Activated CD4-positive, CD25-positive, alpha-beta regulatory T cell treated with anti-CD3 and anti-CD28 coated beads, Interleukin-2, amount 50 U/mL, for 24 hours (primary cell): ENCODE data around the gene OR4D2.

Experiments
- ATAC-seq, 2 donors: fragments of 150-1000 bp; cut with Tn5 transposase; one replicate each; pipeline ENCODE4 v1.10.0; 2021; ENCODE audit warnings: mild to moderate bottlenecking in 1 of 2, moderate library complexity in 1 of 2

OR4D2 gene

GRCh38 chr17:58176200-58176599, 9.4 kb downstream of the OR4D2 start:
- no peak for ATAC-seq

GRCh38 chr17:58181796-58182195, 15.0 kb downstream of the OR4D2 start:
- no peak for ATAC-seq

GRCh38 chr17:58183514-58183913, 16.7 kb downstream of the OR4D2 start:
- no peak for ATAC-seq

- ATAC-seq = no peak
These were observed 17.7 kb downstream of the OR4D2 start for GRCh38 chr17:58184308-58184985.

GRCh38 chr17:58184986-58185761, 18.4 kb downstream of the OR4D2 start:
- no peak for ATAC-seq

- no peak for ATAC-seq
These were observed 19.8 kb downstream of the OR4D2 start for GRCh38 chr17:58186591-58186990.

- ATAC-seq = no peak
These were observed 20.3 kb downstream of the OR4D2 start for GRCh38 chr17:58187063-58187462.

- ATAC-seq = no peak
These were observed 20.9 kb downstream of the OR4D2 start for GRCh38 chr17:58187675-58188074.

- no peak for ATAC-seq
These were observed 22.8 kb downstream of the OR4D2 start for GRCh38 chr17:58189436-58190146.

GRCh38 chr17:58191241-58191896, 24.6 kb downstream of the OR4D2 start:
- ATAC-seq = no peak

GRCh38 chr17:58192612-58193011, 25.8 kb downstream of the OR4D2 start, which contains the start of gene EPX:
Gene EPX (plus strand): TSS chr17:58192726. CDS start chr17:58192847, 121 bp downstream.
- no peak for ATAC-seq

GRCh38 chr17:58193641-58194255, 27.0 kb downstream of the OR4D2 start:
- no peak for ATAC-seq

GRCh38 chr17:58195518-58196123, 28.8 kb downstream of the OR4D2 start:
- no peak for ATAC-seq

- ATAC-seq = no peak
These were observed 29.8 kb downstream of the OR4D2 start for GRCh38 chr17:58196610-58197009.

GRCh38 chr17:58200024-58200633, 33.3 kb downstream of the OR4D2 start:
- ATAC-seq = peak; percentile 70 to 81

- no peak for ATAC-seq
These were observed 36.1 kb downstream of the OR4D2 start for GRCh38 chr17:58202859-58203258.

GRCh38 chr17:58204796-58205195, 38.0 kb downstream of the OR4D2 start:
- no peak for ATAC-seq

- no peak for ATAC-seq
These were observed 39.2 kb downstream of the OR4D2 start for GRCh38 chr17:58205936-58206335.

- ATAC-seq = no peak
These were observed 40.7 kb downstream of the OR4D2 start for GRCh38 chr17:58207451-58207850.

- ATAC-seq = no peak
These were observed 41.6 kb downstream of the OR4D2 start for GRCh38 chr17:58208344-58208743.

GRCh38 chr17:58210922-58211321, 44.1 kb downstream of the OR4D2 start:
- no peak for ATAC-seq

- no peak for ATAC-seq
These were observed 48.9 kb downstream of the OR4D2 start for GRCh38 chr17:58215685-58216084.
